ENCODE measurements around the gene ZEB2.

DNA sequence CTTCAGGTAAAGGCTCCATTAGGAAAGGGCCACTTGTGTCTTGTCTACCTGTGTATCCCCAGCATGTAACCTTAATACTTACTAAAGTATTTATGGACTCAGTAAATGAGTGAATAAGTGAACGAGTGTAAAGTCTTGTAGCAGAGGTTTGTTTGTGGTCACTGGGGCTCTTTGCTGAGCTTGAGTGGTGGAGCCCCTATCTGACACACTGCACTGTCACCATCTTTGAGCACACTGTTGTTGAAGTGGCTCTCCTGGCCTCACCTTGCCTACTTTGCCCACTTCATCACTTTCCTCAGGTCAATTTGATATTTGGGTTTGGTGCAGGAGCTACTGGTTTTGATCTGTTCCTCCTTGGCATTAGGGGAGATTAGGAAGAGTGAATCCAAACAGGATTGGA lies 39.3 kb upstream of the ZEB2 start:
- TF ChIP-seq, protein P1, sequence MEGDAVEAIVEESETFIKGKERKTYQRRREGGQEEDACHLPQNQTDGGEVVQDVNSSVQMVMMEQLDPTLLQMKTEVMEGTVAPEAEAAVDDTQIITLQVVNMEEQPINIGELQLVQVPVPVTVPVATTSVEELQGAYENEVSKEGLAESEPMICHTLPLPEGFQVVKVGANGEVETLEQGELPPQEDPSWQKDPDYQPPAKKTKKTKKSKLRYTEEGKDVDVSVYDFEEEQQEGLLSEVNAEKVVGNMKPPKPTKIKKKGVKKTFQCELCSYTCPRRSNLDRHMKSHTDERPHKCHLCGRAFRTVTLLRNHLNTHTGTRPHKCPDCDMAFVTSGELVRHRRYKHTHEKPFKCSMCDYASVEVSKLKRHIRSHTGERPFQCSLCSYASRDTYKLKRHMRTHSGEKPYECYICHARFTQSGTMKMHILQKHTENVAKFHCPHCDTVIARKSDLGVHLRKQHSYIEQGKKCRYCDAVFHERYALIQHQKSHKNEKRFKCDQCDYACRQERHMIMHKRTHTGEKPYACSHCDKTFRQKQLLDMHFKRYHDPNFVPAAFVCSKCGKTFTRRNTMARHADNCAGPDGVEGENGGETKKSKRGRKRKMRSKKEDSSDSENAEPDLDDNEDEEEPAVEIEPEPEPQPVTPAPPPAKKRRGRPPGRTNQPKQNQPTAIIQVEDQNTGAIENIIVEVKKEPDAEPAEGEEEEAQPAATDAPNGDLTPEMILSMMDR (IDR thresholded peaks at IDR 0.05; ENCODE audit: extremely low read depth in 1 of 2, insufficient read depth in 1 of 2, low read depth in 1 of 2, low read length in 2 of 2) = no peak
- TF ChIP-seq EZH2 (IDR thresholded peaks at IDR 0.05; ENCODE audit: borderline replicate concordance, low read depth, low read length, severe bottlenecking) (no peak), JUN (IDR thresholded peaks at IDR 0.05; ENCODE audit: borderline replicate concordance, insufficient read depth, insufficient read length, low read depth) (no peak), GATA2 (IDR thresholded peaks at IDR 0.05; ENCODE audit: insufficient read depth, insufficient read length, low read depth, low read length) (no peak)
- TF ChIP-seq, protein P2, sequence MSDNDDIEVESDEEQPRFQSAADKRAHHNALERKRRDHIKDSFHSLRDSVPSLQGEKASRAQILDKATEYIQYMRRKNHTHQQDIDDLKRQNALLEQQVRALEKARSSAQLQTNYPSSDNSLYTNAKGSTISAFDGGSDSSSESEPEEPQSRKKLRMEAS (IDR thresholded peaks at IDR 0.05; ENCODE audit: insufficient read depth, insufficient read length) = no peak

Data from endothelial cell of umbilical vein (primary cell).